Vagina (tissue), 2 donors: ENCODE measurements around the gene SEMA4D. TPM values are rescaled to one million over a fixed set of nuclear protein-coding genes. Genes with fewer than 3 reads are reported as not detected.

Experiments
- DNase-seq, 2 donors: peaks; one replicate each; pipeline ENCODE4 v3.0.0-alpha.2; 2017; ENCODE audit errors: extremely low spot score in 2 of 2
- H3K27ac ChIP-seq: fragments of 200-600 bp; sonication (generic); one replicate; pipeline ENCODE4 v1.5.1; 2019
- H3K27me3 ChIP-seq: fragments of 200-600 bp; sonication (generic); one replicate; pipeline ENCODE4 v1.5.1; 2019
- H3K36me3 ChIP-seq, 2 donors: fragments of 200-600 bp; sonication (generic); one replicate each; pipeline ENCODE4 v1.5.1; 2017 to 2019
- H3K4me1 ChIP-seq: fragments of 200-600 bp; sonication (generic); one replicate; pipeline ENCODE4 v1.5.1; 2019
- H3K4me3 ChIP-seq, 2 donors: fragments of 200-600 bp; sonication (generic); 1 replicate in 1 of 2; 2 replicates in 1 of 2; pipeline ENCODE4 v1.5.1; 2016 to 2019
- H3K9me3 ChIP-seq: fragments of 200-600 bp; sonication (generic); one replicate; pipeline ENCODE4 v1.5.1; 2019
- CTCF ChIP-seq, 3 experiments: fragments of 450-650 bp in 2 of 3; fragments of 200-600 bp in 1 of 3; sonication (generic) in 1 of 3; IDR thresholded peaks; one replicate each; pipeline ENCODE4 v1.5.1; 2017 to 2019; ENCODE audit warnings: antibody characterized with exemption in 3 of 3, mild to moderate bottlenecking in 2 of 3, moderate library complexity in 2 of 3
- POLR2A ChIP-seq, 2 donors: fragments of 450-650 bp; IDR thresholded peaks; one replicate each; pipeline ENCODE4 v1.6.1; 2017; ENCODE audit warnings: antibody characterized with exemption in 2 of 2, mild to moderate bottlenecking in 2 of 2, moderate library complexity in 2 of 2
- POLR2AphosphoS5 ChIP-seq, 2 donors: sonication (generic); formaldehyde crosslinking; IDR thresholded peaks; one replicate each; pipeline ENCODE4 v1.9.0; 2017; ENCODE audit warnings: antibody characterized with exemption in 2 of 2, mild to moderate bottlenecking in 2 of 2, low read depth in 1 of 2; ENCODE audit not compliant: insufficient read depth in 1 of 2
- intact Hi-C: fragments of 100-400 bp; cut with DNase I; formaldehyde crosslinking; loops from one replicate; pipeline ENCODE4 v1.15.1; 2023
- total RNA-seq: library from RNA; depleted of rRNA; stranded (reverse); fragments of >200 nt; gene quantifications from one replicate; pipeline ENCODE4 v1.2.3, GENCODE V29; 2016

SEMA4D gene
- total RNA-seq, 1 donor from 2014 or later: 39.3 TPM

- DNase-seq: no peak
- intact Hi-C loops: no loop called here
- no peak overlapping the region for H3K4me3 ChIP-seq
- no peaks in the 10 kb centered on the region for H3K9me3 ChIP-seq
- H3K4me1 ChIP-seq: no peaks in the 10 kb centered on the region
- TF ChIP-seq POLR2AphosphoS5 (IDR thresholded peaks at IDR 0.05; ENCODE audit: insufficient read depth in 1 of 2, low read depth in 1 of 2) (no peak), POLR2A (IDR thresholded peaks at IDR 0.05) (no peak), CTCF (IDR thresholded peaks at IDR 0.05) (no peak)
- H3K36me3 ChIP-seq: no peaks in the 10 kb centered on the region
- H3K27ac ChIP-seq: no peak overlapping the region
- no peaks in the 10 kb centered on the region for H3K27me3 ChIP-seq
These were observed 127.3 kb downstream of the SEMA4D start for GRCh38 chr9:89370593-89370992.

- intact Hi-C loops: no loop called here
- H3K27me3 ChIP-seq: no peaks in the 10 kb centered on the region
- TF ChIP-seq CTCF (IDR thresholded peaks at IDR 0.05) (no peak), POLR2AphosphoS5 (IDR thresholded peaks at IDR 0.05; ENCODE audit: insufficient read depth in 1 of 2, low read depth in 1 of 2) (no peak), POLR2A (IDR thresholded peaks at IDR 0.05) (no peak)
- H3K9me3 ChIP-seq: no peaks in the 10 kb centered on the region
- H3K27ac ChIP-seq: no peak overlapping the region
- H3K4me1 ChIP-seq: no peaks in the 10 kb centered on the region
- no peak for DNase-seq
- H3K36me3 ChIP-seq: no peaks in the 10 kb centered on the region
- H3K4me3 ChIP-seq: no peak overlapping the region
These were observed 128.9 kb downstream of the SEMA4D start for GRCh38 chr9:89368978-89369377.

- Histone ChIP-seq H3K36me3 (no peaks in the 10 kb centered on the region), H3K27me3 (no peaks in the 10 kb centered on the region), H3K27ac (no peak overlapping the region), H3K9me3 (no peaks in the 10 kb centered on the region), H3K4me1 (no peaks in the 10 kb centered on the region), H3K4me3 (no peak overlapping the region)
- DNase-seq: no peak
- TF ChIP-seq CTCF (IDR thresholded peaks at IDR 0.05) (no peak), POLR2AphosphoS5 (IDR thresholded peaks at IDR 0.05; ENCODE audit: insufficient read depth in 1 of 2, low read depth in 1 of 2) (no peak), POLR2A (IDR thresholded peaks at IDR 0.05) (no peak)
- intact Hi-C loops: no loop called here
These were observed 129.4 kb downstream of the SEMA4D start for GRCh38 chr9:89368550-89368949.

DNA sequence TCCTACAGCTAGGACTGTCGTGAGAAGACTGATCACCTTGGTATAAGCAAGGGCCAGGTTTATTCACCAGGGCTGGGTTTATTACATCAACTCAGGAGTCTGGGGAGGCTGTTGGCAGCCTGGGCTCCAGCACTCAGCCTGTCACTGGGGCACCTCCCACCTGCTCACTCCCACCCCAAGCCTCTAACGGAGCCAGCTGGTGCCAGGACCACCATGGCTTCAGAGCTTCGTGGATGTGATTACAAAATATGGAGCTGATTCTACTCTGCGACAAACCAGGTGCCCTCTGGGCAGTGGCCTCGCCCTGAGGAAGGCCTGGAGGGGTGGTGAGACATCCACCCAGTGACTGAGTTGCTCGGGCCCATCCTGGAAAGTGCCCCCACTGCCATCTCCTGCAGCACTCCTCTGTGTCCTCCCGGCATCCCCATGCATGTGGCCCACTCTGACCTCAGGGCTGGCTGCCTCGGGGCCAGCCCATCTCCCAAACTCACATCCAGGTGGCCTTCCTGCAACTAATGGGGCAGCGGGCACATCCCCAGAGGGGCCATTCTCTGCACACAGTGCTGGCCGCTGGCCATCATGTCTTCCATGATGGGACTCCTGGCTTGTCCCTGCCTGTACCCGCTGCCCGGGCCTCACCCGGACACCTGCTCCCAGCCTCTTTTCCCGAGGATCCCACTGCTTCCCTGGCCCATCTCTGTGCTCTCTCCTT is 130.0 kb downstream of the SEMA4D start:
- no peak overlapping the region for H3K4me3 ChIP-seq

More for the DNA sequence above, 130.0 kb downstream of the SEMA4D start:
- no peaks in the 10 kb centered on the region for H3K36me3 ChIP-seq
- no peak for DNase-seq
- H3K27ac ChIP-seq: no peak overlapping the region
- no peaks in the 10 kb centered on the region for H3K4me1 ChIP-seq
- no peaks in the 10 kb centered on the region for H3K9me3 ChIP-seq
- no peak for TF ChIP-seq CTCF (IDR thresholded peaks at IDR 0.05)
- TF ChIP-seq POLR2A (IDR thresholded peaks at IDR 0.05): no peak
- no peak for TF ChIP-seq POLR2AphosphoS5 (IDR thresholded peaks at IDR 0.05; ENCODE audit: insufficient read depth in 1 of 2, low read depth in 1 of 2)
- H3K27me3 ChIP-seq: no peaks in the 10 kb centered on the region
- intact Hi-C loops: no loop called here
